GM19193 (cell line): ENCODE data around the gene RALGPS2.

Experiments used
- POLR2A ChIP-seq: IDR thresholded peaks from 4 replicates; pipeline ENCODE4 v1.6.1; 2011; ENCODE audit not compliant: insufficient read depth, insufficient read length; ENCODE audit errors: extremely low read depth

RALGPS2 gene

DNA sequence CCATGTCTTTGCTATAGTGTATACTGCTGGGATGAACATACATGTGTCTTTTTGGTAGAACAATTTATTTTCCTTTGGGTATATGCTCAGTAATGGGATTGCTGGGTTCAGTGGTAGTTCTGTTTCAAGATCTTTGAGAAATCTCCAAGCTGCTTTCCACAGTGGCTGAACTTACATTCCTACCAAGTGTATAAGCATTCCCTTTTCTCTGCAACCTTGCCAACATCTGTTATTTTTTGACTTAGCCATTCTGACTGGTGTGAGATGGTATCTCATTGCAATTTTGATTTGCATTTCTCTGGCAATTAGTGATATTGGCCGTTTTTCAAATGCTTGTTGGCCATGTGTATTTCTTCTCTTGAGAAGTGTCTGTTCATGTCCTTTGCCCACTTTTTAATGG lies 183.3 kb downstream of the RALGPS2 start:
- no peak for TF ChIP-seq POLR2A

DNA sequence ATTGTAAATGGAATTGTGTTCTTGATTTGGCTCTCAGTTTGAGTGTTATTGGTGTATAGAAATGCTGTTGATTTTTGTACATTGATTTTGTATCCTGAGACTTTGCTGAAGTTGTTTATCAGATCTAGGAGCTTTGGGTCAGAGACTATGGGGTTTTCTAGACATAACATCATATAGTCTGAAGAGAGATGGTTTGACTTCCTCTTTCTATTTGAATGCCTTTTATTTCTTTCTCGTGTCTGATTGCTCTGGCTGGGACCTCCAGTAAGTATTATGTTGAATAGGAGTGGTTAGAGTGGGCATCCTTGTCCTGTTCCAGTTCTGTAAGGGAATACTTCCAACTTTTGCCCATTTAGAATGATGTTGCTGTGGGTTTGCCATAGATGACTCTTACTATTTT lies 185.0 kb downstream of the RALGPS2 start:
- TF ChIP-seq POLR2A = no peak

DNA sequence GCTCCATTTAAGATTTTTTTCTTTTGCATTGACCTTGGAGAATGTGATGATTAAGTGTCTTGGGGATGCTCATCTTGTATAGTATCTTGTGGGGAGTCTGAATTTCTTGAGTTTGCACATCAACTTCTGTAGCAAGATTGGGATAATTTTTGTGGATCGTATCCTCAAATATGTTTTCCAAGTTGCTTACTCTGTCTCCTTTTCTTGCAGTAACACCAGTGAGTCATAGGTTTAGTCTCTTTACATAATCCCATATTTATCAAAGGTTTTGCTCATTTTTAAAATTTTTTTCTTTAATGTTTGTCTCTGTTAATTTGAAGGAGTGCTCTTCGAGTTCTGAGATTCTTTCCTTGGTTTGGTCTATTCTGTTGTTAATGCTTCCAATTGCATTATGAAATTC lies 187.6 kb downstream of the RALGPS2 start:
- TF ChIP-seq POLR2A = no peak

DNA sequence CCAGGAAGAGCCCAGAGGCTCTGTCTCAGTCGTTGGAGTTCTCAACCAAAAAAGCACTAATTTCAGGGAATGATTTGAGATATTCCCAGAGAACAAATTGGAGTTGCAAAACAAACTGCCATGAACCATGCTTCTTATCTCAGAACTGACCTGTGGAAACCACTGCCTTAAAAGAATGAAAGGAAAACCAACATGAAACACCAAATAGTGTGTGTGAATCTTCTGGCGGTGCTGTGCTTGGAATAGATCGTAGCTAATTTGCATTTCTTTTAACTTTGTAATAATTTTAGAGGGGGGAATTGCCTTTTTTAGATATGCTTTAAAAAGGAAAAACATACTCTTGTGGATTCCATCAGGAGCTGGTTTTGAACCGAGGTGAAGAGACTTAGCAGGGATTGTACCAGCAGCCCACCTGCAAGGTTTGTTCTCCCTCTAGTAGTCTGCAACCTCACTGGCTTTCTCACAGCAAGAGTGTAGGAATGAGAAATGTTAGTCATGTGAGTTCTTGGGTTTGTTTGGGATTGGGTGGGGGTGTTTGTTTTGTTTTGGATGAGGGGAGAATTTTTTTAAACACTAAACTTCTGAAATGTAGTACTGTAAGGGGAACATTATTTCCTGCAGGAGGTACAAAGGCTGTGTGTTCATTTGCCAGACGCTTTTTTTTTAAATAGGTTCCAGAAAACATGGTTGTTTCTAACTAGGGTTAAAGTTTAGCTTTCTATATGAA lies 191.6 kb downstream of the RALGPS2 start:
- no peak for TF ChIP-seq POLR2A

DNA sequence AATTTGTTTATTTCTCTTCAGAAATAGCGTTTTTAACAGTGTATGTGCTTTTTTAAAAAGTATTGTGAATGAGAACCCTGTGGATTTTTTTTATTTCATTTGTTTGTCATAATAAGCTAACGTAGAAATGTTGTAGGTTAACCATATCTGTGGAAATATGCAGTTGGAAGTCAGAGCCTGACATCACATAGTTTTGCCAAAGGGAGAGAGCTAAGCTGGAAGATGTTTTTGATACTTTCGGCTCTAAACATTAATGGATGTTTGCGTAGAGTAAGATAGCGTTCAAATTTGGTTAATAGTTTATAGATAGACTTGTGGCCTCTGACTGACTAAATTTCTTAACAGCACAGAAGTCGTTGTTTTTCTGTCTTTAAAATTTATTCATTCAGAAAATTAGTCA lies 193.3 kb downstream of the RALGPS2 start:
- no peak for TF ChIP-seq POLR2A

DNA sequence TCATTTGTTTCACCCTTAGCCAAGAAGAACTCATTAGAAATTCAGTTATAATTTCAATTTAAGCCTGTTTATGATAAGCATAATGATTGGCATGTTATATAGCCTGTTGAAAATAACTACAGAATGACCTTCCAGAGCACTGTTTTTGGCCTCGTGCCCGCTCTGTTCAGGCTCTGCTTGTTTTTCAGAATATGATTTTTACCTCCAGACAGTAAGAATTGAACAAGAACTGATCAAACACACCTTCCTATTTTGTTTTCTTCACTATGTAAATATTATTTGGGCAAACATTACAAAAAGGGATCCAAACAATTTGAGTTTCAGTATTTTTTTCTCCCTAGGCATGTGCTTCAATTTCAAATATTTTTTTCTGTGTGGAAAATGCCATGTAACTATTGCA lies 193.9 kb downstream of the RALGPS2 start:
- no peak for TF ChIP-seq POLR2A

DNA sequence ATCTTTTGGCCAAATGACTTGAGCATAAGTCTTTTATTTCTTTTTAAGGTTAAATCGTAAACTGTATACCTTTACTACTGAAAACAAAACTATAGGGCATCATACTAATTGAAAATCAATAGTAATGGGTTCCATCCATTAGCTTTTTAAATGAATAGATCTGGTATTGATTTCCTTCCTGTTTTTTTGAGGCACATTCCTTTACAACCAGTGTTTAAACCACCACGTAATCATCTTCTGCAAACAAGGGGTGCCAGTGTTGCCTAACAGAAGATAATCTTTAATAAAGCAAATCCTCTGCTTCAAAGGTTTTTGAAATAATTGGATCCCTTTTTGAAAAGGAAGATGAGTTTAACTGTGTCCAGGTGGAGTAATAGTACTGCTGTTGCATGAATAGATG lies 194.5 kb downstream of the RALGPS2 start:
- no peak for TF ChIP-seq POLR2A

DNA sequence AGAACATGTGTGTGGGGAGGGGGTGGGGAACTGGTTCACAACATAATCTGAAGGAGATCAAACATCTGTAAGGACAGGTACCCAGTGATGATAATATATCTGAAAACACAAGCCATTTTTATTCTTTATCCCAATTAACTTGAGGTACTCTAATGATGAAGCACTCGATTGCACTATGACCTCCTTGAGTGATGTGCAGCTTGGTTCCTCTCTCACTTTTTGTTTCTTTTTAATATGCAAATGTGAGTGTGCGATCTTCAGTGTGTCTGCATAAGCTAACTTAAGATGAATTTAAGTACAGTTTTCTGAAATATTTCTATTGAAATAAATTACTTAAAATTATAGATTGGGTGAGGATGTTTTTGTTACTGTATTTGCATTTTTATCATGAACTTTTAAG lies 196.5 kb downstream of the RALGPS2 start:
- TF ChIP-seq POLR2A = no peak

DNA sequence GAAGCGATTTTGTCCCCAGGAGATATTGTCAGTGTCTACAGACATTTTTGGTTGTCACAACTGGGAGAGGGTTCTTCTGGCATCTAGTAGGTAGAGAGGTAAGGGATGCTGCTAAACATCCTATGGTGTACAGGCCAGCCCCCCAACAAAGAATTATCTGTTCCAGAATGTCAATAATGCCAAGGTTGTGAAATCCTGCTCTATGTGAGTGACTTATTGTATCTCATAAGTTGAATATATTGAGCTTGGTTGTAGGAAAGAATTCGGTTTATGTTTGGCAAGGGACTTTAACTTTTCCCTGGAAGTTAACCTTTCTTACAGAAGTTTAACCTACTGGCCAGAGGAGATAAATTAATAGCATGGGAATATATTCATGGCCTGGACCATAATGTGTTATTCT lies 198.5 kb downstream of the RALGPS2 start:
- TF ChIP-seq POLR2A = no peak

DNA sequence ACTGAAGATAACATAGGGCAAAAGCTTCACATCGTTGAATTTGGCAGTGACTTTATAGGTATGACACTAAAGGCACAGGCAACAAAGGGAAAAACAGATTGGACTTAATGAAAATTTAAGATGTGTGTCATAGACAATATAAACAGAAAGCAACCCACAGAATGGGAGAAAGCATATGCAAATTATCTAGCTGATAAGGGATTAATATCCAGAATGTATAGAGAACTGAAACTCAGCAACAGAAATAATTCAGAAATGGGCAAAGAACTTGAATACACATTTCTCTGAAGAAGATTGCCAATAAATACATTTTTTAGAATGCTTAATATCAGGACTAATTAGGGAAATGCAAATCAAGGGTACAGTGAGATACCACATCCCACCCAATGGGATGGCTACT lies 201.0 kb downstream of the RALGPS2 start:
- TF ChIP-seq POLR2A = no peak

DNA sequence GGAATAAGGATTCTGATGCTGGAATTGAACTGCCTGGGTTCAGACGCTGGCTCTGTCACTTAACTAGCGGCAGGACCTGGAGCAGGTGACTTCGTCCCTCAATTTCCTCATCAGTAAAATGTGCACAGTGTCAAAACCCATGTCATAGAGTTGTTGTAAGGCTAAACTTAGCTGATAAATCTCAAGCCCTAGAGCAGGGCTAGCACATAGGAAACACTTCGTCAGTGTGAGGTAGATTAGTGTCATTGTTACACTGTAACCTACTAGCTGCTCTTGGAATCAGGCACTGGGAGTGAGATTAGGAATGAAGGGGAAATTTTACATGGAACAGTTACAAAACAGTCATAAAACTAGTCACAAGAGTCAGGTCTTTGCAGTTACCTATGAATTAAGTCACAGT lies 202.0 kb downstream of the RALGPS2 start:
- TF ChIP-seq POLR2A = no peak

DNA sequence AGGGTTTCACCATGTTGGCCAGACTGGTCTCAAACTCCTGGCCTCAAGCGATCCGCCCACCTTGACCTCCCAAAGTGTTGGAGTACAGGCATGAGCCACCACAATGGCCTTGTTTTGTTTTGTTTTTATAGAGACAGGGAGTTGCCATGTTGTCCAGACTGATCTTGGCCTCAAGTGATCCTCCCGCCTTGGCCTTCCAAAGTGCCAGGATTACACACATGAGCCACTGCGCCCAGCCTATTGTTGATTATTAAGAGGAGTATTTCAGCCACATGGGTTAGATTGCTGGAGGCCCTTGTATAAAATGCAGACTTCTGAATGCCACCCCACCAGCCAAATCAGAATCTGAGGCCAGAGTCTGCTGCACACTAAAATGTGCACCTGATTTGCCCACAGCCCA lies 203.0 kb downstream of the RALGPS2 start:
- no peak for TF ChIP-seq POLR2A

DNA sequence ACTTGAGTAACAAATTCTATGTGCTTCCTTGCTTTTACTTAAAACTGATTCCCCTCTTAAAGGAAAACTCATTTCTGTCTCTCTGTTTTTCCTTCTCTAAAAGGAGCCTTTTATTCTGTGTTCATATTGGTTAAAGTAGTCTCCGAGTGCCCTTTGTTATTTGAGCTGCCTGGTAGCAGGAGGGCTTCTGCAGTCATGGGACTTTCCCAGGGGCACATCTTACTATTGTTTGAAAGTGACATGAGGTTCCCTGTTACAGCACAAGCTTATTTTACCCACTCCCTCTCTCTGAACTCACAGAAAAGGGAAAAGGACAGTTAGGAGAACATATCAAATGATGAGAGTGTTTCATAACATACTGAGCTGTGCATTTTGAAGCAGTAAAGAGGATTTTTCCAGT lies 203.9 kb downstream of the RALGPS2 start:
- TF ChIP-seq POLR2A = no peak

DNA sequence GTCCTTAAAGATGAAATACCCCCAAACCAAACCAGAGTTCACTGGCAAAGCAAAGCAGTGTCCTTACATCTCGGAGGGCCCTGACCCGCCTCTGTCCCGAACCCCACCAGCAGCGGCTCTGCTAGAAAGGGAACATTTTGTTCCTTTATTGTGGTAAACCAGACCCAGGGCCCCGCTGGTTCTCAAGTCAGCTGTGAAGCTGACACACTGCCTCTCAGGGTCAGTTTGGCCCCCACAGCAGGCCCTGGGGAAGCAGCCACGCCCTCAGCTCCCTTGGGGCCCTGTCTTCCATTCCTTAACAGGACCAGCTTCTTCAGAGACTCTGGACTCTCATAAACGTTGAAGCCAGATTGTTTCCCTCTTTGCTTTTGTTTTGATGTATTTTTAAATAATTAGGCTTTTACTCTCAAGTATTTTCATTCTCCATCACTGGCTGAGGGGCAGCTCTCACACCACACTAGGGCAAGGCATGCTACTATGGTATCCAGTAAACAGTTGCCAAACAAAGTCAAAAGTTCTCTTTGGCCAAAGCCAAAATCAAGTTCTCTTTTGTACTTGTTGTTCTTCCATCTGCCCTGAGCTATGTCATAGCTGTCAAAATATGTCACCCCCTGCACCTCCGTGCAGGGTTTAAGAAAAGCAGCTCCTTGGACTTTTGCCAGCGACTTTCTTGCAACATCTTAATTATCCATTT lies 207.0 kb downstream of the RALGPS2 start:
- no peak for TF ChIP-seq POLR2A

DNA sequence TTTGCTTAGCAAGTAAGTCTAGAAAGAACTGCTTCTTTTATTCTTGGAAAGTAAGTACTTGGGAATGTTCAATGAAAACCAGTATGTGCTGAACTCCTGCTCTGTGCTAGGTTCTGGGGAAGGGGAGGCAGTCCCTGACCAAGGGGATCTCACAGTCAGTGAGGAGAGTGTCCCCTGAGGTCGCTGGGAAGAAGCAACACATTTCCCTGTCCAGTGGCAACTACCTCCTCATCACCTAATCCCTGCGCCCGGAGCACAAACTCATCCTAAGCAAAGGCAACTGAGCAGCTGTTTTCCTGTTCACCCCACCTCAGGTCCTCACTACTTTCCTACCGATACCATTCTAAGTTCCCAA lies 207.5 kb downstream of the RALGPS2 start:
- TF ChIP-seq POLR2A = no peak

DNA sequence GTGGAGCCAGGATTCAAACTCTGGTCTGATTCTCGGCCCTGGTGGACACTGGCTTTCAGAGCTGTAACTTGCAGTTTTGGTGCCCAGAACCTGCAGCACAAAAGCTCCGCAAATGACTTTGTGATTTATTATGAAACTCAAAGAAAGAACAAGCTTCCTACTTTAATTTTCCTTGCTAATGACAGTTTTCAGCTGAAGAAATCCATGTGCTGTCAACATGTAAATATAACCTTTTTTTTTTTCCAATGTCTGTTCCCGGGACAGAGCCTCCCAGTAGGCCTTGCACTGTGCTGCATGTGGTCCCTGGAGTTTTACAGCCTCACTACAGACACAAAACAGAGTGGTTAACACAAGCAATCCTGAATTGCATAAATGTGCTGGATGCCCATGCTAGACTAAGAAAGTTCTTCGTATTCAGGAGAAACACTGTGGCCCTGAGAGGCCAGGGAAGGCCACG lies 208.1 kb downstream of the RALGPS2 start:
- no peak for TF ChIP-seq POLR2A
